ENCODE data around the gene SLC2A6. TPM values are rescaled to one million over a fixed set of nuclear protein-coding genes. Genes with fewer than 3 reads are reported as not detected.

Gene SLC2A6
- total RNA-seq, 1 experiment from 2014 or later = 20.5 TPM

- Histone ChIP-seq H3K4me1 (ENCODE audit: insufficient read depth, low read length) (peaks cover 11% of the 10 kb centered on the region; the same call in 1 of the 2 replicates), H3K9me2 (replicated peaks; ENCODE audit: low read length) (no peaks in the 10 kb centered on the region), H3K9ac (ENCODE audit: low read length) (peak within 1 kb of the TSS; percentile 78), H2AFZ (ENCODE audit: low read length) (peak within 1 kb of the TSS; percentile 92), H3K27ac (ENCODE audit: low read length) (peak within 1 kb of the TSS; percentile 46), H3K79me2 (ENCODE audit: low read length) (no peaks in the 10 kb centered on the region), H3K9me3 (ENCODE audit: low read length) (no peaks in the 10 kb centered on the region), H3F3A (ENCODE audit: low read length, unreplicated experiment) (no peaks in the 10 kb centered on the region), H3K36me3 (ENCODE audit: low read depth, low read length) (no peaks in the 10 kb centered on the region), H3K4me3 (ENCODE audit: low read length) (peak within 1 kb of the TSS; percentile 85), H3K27me3 (ENCODE audit: low read length) (no peaks in the 10 kb centered on the region), H4K20me1 (ENCODE audit: low read length) (no peaks in the 10 kb centered on the region), H3K4me2 (ENCODE audit: low read length) (peak within 1 kb of the TSS; percentile 89)
- DNase-seq (peak; percentile 86), ATAC-seq (peak; percentile 87)
- CTCF ChIA-PET = interaction anchor here (0.6 kb wide), 1 partner anchor 101 kb away, joined by 6 read pairs; no protein-coding TSS in a partner anchor
- POLR2A ChIA-PET (ENCODE audit: unreplicated experiment) = interaction anchor here (0.5 to 0.7 kb wide), 4 partner anchors 46 to 446 kb away, joined by 3 to 6 read pairs (median 4); no protein-coding TSS in a partner anchor
- no peak for TF ChIP-seq CTCF (conservative IDR thresholded peaks at IDR 0.05; ENCODE audit: low read depth, low read length)
- no peak for TF ChIP-seq EZH2phosphoT487 (IDR thresholded peaks at IDR 0.05; ENCODE audit: borderline replicate concordance, low read length)
- TF ChIP-seq EZH2 (IDR thresholded peaks at IDR 0.05; ENCODE audit: low read length, unreplicated experiment) = no peak
- no TSS peak for BruUV-seq (replicated peaks)
- intact Hi-C loops (cut with micrococcal nuclease) = no loop called here
Observed at GRCh38 chr9:133459476-133460404, 19.2 kb downstream of the SLC2A6 start, which contains the start of gene CACFD1. TSS of gene CACFD1 (plus strand) at chr9:133459978. CDS start at chr9:133460067, 89 bp downstream.

GRCh38 chr9:133458643-133459312 is 20.1 kb downstream of the SLC2A6 start:
- peak overlapping the region; percentile 75 for H2AFZ ChIP-seq (ENCODE audit: low read length)
- H3K9ac ChIP-seq (ENCODE audit: low read length) = no peak overlapping the region
- POLR2A ChIA-PET (ENCODE audit: unreplicated experiment) = interaction anchor here (0.5 to 0.7 kb wide), 3 partner anchors 45 to 445 kb away, joined by 3 to 6 read pairs (median 4); no protein-coding TSS in a partner anchor
- DNase-seq (no peak), ATAC-seq (no peak)
- no peaks in the 10 kb centered on the region for H3K79me2 ChIP-seq (ENCODE audit: low read length)
- H3K4me1 ChIP-seq (ENCODE audit: insufficient read depth, low read length) = peaks cover 11% of the 10 kb centered on the region; the same call in 1 of the 2 replicates
- no peaks in the 10 kb centered on the region for H3F3A ChIP-seq (ENCODE audit: low read length, unreplicated experiment)
- BruUV-seq (replicated peaks) = TSS peak; percentile 51
- H3K27ac ChIP-seq (ENCODE audit: low read length) = no peak overlapping the region
- H3K27me3 ChIP-seq (ENCODE audit: low read length) = no peaks in the 10 kb centered on the region
- H3K9me3 ChIP-seq (ENCODE audit: low read length) = no peaks in the 10 kb centered on the region
- H4K20me1 ChIP-seq (ENCODE audit: low read length) = no peaks in the 10 kb centered on the region
- peak overlapping the region; percentile 85 for H3K4me3 ChIP-seq (ENCODE audit: low read length)
- no peaks in the 10 kb centered on the region for H3K36me3 ChIP-seq (ENCODE audit: low read depth, low read length)
- H3K9me2 ChIP-seq (replicated peaks; ENCODE audit: low read length) = no peaks in the 10 kb centered on the region
- TF ChIP-seq CTCF (conservative IDR thresholded peaks at IDR 0.05; ENCODE audit: low read depth, low read length) (no peak), EZH2 (IDR thresholded peaks at IDR 0.05; ENCODE audit: low read length, unreplicated experiment) (no peak), EZH2phosphoT487 (IDR thresholded peaks at IDR 0.05; ENCODE audit: borderline replicate concordance, low read length) (no peak)
- CTCF ChIA-PET = no interaction called here
- intact Hi-C loops (cut with micrococcal nuclease) = no loop called here
- peak overlapping the region; percentile 89 for H3K4me2 ChIP-seq (ENCODE audit: low read length)

Data from PC-3 (cell line).